HepG2 (cell line): ENCODE measurements around the gene ARHGAP23. TPM values are rescaled to one million over a fixed set of nuclear protein-coding genes. Genes with fewer than 3 reads are reported as not detected.

Experiments used
- BORCS8-MEF2B ChIP-seq: sonication (generic); formaldehyde crosslinking; IDR thresholded peaks from 2 replicates; pipeline ENCODE4 v1.8.0; 2022; ENCODE audit warnings: mild to moderate bottlenecking, missing genetic modification reagents
- CENPX ChIP-seq: sonication (generic); formaldehyde crosslinking; IDR thresholded peaks from 2 replicates; pipeline ENCODE4 v1.9.0; 2021; ENCODE audit warnings: mild to moderate bottlenecking, missing genetic modification reagents, moderate library complexity
- ELF3 ChIP-seq: IDR thresholded peaks from 2 replicates; pipeline ENCODE4 v1.6.1; 2016; ENCODE audit warnings: missing genetic modification reagents, missing compliant biosample characterization
- ESRRA ChIP-seq: sonication (generic); formaldehyde crosslinking; IDR thresholded peaks from 2 replicates; pipeline ENCODE4 v1.5.1; 2020; ENCODE audit warnings: mild to moderate bottlenecking, low read depth, missing genetic modification reagents
- GTF2F1 ChIP-seq: fragments of 150-350 bp; IDR thresholded peaks from 2 replicates; pipeline ENCODE4 v1.6.1; 2014; ENCODE audit warnings: low read length
- HOXA7 ChIP-seq: sonication (generic); formaldehyde crosslinking; IDR thresholded peaks from 2 replicates; pipeline ENCODE4 v1.8.1; 2022; ENCODE audit warnings: mild to moderate bottlenecking, missing genetic modification reagents, moderate library complexity
- KLF16 ChIP-seq, 2 experiments: sonication (generic) in 1 of 2; formaldehyde crosslinking in 1 of 2; IDR thresholded peaks; 2 replicates each; pipeline versions ENCODE4 v1.6.1 to v1.8.0; 2016 to 2023; ENCODE audit warnings: missing genetic modification reagents in 2 of 2, missing compliant biosample characterization in 1 of 2
- MBD4 ChIP-seq: IDR thresholded peaks from 2 replicates; pipeline ENCODE4 v1.6.1; 2012; ENCODE audit warnings: low read length, inconsistent platforms, borderline replicate concordance
- MED1 ChIP-seq: sonication (generic); formaldehyde crosslinking; IDR thresholded peaks from 2 replicates; pipeline ENCODE4 v1.4.0; 2020; ENCODE audit warnings: missing genetic modification reagents
- MTA3 ChIP-seq: sonication (generic); formaldehyde crosslinking; IDR thresholded peaks from 2 replicates; pipeline ENCODE4 v1.4.0; 2020; ENCODE audit warnings: missing genetic modification reagents
- NCOA2 ChIP-seq: sonication (generic); formaldehyde crosslinking; IDR thresholded peaks from 2 replicates; pipeline ENCODE4 v1.8.0; 2022; ENCODE audit warnings: inconsistent platforms
- RELA ChIP-seq: sonication (generic); formaldehyde crosslinking; IDR thresholded peaks from 2 replicates; pipeline ENCODE4 v1.4.0; 2020; ENCODE audit warnings: missing genetic modification reagents
- RFXANK ChIP-seq: IDR thresholded peaks from 2 replicates; pipeline ENCODE4 v1.6.1; 2016
- SIN3B ChIP-seq: fragments of 150-350 bp; IDR thresholded peaks from 2 replicates; pipeline ENCODE4 v1.6.1; 2014; ENCODE audit warnings: low read length
- SP5 ChIP-seq: IDR thresholded peaks from 2 replicates; pipeline ENCODE4 v1.6.1; 2016; ENCODE audit warnings: low read depth, borderline replicate concordance
- THAP11 ChIP-seq: IDR thresholded peaks from 2 replicates; pipeline ENCODE4 v1.6.1; 2016; ENCODE audit warnings: missing biosample characterization, missing genetic modification reagents
- TOPORS ChIP-seq: sonication (generic); formaldehyde crosslinking; IDR thresholded peaks from 2 replicates; pipeline ENCODE4 v1.8.0; 2023; ENCODE audit warnings: mild to moderate bottlenecking, missing genetic modification reagents
- ZFX ChIP-seq: sonication (generic); formaldehyde crosslinking; IDR thresholded peaks from 2 replicates; pipeline ENCODE4 v1.4.0; 2020; ENCODE audit warnings: mild to moderate bottlenecking, low read depth, missing genetic modification reagents, moderate library complexity
- ZNF101 ChIP-seq: sonication (generic); formaldehyde crosslinking; IDR thresholded peaks from 2 replicates; pipeline ENCODE4 v1.4.0; 2020; ENCODE audit warnings: mild to moderate bottlenecking, low read depth, missing genetic modification reagents, borderline replicate concordance
- ZNF256 ChIP-seq: sonication (generic); formaldehyde crosslinking; conservative IDR thresholded peaks from 2 replicates; pipeline ENCODE4 v1.4.0; 2020; ENCODE audit warnings: missing genetic modification reagents
- ZNF468 ChIP-seq: sonication (generic); formaldehyde crosslinking; IDR thresholded peaks from 2 replicates; pipeline ENCODE4 v1.8.0; 2022; ENCODE audit warnings: mild to moderate bottlenecking, moderate library complexity, missing genetic modification reagents
- ZNF501 ChIP-seq: sonication (generic); formaldehyde crosslinking; IDR thresholded peaks from 2 replicates; pipeline ENCODE4 v1.5.1; 2020; ENCODE audit warnings: mild to moderate bottlenecking, moderate library complexity, missing genetic modification reagents
- ZNF616 ChIP-seq: sonication (generic); formaldehyde crosslinking; IDR thresholded peaks from 2 replicates; pipeline ENCODE4 v1.5.0; 2020; ENCODE audit warnings: low read depth, mild to moderate bottlenecking, missing genetic modification reagents
- polyA plus RNA-seq, 8 experiments: library from polyadenylated mRNA; depleted of rRNA in 3 of 8; stranded (reverse) in 7 of 8; unstranded in 1 of 8; fragments of >200 nt; fragmentation: Illumina TruSeq in 4 of 8; extraction: Trizol in 4 of 8; gene quantifications; 2 replicates each; pipeline versions ENCODE4 v1.2.1 to v1.2.3, GENCODE V29; 2011 to 2016; ENCODE audit warnings: low read depth in 4 of 8, missing spikeins in 1 of 8, mixed read lengths in 1 of 8; ENCODE audit not compliant: insufficient read depth in 1 of 8
- total RNA-seq, 5 experiments: library from RNA; depleted of rRNA; stranded (reverse); fragments of >200 nt; fragmentation: Illumina TruSeq; extraction: Trizol; gene quantifications; 2 replicates each; pipeline ENCODE4 v1.2.3, GENCODE V29; 2016; ENCODE audit warnings: low read depth in 1 of 5
- TF ChIP-seq, protein P1 (sequence below): sonication (generic); formaldehyde crosslinking; IDR thresholded peaks from 2 replicates; pipeline ENCODE4 v1.4.0; 2020; ENCODE audit warnings: missing genetic modification reagents
- TF ChIP-seq, protein P2 (sequence below): sonication (generic); formaldehyde crosslinking; IDR thresholded peaks from 2 replicates; pipeline ENCODE4 v1.4.0; 2020; ENCODE audit warnings: missing genetic modification reagents
- TF ChIP-seq, protein P3 (sequence below): IDR thresholded peaks from 2 replicates; pipeline ENCODE4 v1.6.1; 2016; ENCODE audit warnings: control low read depth

The ARHGAP23 gene
- total and polyA plus RNA-seq, 2 of the 13 experiments (the other 11 are each of a cell fraction or from before 2014, with no cell fraction given), result 0.03 TPM; not detected in 1

DNA sequence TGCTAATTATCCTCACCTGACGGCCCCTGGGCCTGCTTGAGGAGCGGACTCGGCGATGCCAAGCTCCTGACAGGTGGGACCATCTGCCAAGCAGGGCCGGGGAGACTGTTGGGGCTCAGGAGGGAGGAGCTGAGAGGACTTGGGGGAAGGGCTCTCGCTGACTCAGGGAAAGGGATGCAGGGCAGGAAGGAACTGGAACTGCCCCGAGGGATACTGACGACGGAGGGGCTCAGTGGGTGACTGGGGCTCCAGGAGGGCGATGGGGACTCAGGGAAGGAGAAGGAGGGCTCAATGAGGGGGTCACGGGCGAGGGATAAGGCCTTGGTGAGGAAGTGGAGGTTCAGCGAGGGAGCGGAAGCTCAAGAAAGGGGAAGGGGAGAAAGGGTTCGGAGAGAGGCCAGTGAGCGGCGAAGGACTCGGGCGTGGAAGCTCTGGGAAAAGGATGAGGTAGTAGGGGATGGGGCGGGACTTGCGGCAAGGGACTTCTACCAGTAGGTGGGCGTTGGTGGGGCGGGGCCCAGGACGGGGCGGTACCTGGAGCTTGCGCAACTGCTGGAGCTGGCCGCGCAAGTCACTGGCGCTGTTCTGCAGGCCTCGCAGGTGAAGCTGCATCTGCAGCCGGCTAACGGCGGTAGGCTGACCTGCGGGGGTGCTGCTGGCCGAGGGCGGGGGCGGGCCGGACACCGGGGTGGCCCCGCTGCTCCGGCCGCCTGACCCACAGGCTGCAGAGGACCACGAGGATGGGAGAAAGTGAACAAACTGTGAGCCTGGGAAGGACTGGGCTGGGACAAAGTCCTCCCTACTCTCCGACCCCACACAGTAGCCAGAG, 131.0 kb downstream of the ARHGAP23 start (continued):
- TF ChIP-seq KLF16 (CRISPR knock-in tag; IDR thresholded peaks at IDR 0.05), result peak in 1 of 2 experiments; percentile 39; a peak in 1 of 4 replicates
- peak; percentile 88 for TF ChIP-seq SP5 (CRISPR knock-in tag)
- TF ChIP-seq RFXANK (CRISPR knock-in tag), result no peak
- 0 out of 2 replicates have a peak, but pooled peaks have one; percentile 18 for TF ChIP-seq ESRRA (CRISPR knock-in tag)
- TF ChIP-seq CENPX, result no peak
- no peak for TF ChIP-seq TOPORS (CRISPR knock-in tag)
- TF ChIP-seq ZNF256 (CRISPR knock-in tag), result no peak
- TF ChIP-seq, protein P1, sequence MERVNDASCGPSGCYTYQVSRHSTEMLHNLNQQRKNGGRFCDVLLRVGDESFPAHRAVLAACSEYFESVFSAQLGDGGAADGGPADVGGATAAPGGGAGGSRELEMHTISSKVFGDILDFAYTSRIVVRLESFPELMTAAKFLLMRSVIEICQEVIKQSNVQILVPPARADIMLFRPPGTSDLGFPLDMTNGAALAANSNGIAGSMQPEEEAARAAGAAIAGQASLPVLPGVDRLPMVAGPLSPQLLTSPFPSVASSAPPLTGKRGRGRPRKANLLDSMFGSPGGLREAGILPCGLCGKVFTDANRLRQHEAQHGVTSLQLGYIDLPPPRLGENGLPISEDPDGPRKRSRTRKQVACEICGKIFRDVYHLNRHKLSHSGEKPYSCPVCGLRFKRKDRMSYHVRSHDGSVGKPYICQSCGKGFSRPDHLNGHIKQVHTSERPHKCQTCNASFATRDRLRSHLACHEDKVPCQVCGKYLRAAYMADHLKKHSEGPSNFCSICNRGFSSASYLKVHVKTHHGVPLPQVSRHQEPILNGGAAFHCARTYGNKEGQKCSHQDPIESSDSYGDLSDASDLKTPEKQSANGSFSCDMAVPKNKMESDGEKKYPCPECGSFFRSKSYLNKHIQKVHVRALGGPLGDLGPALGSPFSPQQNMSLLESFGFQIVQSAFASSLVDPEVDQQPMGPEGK, result peak; percentile 83
- TF ChIP-seq ZNF468 (CRISPR knock-in tag), result 0 out of 2 replicates have a peak, but pooled peaks have one; percentile 60
- no peak for TF ChIP-seq ZNF101 (CRISPR knock-in tag)
- TF ChIP-seq NCOA2 (CRISPR knock-in tag), result no peak; the same call in 1 of the 2 replicates
- no peak for TF ChIP-seq ZNF616 (CRISPR knock-in tag)
- TF ChIP-seq ZNF501, result peak; percentile 60; the same call in 1 of the 2 replicates
- TF ChIP-seq GTF2F1, result no peak
- TF ChIP-seq, protein P2, sequence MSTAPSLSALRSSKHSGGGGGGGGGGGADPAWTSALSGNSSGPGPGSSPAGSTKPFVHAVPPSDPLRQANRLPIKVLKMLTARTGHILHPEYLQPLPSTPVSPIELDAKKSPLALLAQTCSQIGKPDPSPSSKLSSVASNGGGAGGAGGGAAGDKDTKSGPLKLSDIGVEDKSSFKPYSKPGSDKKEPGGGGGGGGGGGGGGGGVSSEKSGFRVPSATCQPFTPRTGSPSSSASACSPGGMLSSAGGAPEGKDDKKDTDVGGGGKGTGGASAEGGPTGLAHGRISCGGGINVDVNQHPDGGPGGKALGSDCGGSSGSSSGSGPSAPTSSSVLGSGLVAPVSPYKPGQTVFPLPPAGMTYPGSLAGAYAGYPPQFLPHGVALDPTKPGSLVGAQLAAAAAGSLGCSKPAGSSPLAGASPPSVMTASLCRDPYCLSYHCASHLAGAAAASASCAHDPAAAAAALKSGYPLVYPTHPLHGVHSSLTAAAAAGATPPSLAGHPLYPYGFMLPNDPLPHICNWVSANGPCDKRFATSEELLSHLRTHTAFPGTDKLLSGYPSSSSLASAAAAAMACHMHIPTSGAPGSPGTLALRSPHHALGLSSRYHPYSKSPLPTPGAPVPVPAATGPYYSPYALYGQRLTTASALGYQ, result no peak
- TF ChIP-seq ZFX (CRISPR knock-in tag), result peak; percentile 73
- TF ChIP-seq MED1 (CRISPR knock-in tag), result peak; percentile 69; the same call in 1 of the 2 replicates
- TF ChIP-seq, protein P3, sequence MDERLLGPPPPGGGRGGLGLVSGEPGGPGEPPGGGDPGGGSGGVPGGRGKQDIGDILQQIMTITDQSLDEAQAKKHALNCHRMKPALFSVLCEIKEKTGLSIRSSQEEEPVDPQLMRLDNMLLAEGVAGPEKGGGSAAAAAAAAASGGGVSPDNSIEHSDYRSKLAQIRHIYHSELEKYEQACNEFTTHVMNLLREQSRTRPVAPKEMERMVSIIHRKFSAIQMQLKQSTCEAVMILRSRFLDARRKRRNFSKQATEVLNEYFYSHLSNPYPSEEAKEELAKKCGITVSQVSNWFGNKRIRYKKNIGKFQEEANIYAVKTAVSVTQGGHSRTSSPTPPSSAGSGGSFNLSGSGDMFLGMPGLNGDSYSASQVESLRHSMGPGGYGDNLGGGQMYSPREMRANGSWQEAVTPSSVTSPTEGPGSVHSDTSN (CRISPR knock-in tag), result no peak
- TF ChIP-seq THAP11 (CRISPR knock-in tag), result peak; percentile 64
- no peak for TF ChIP-seq RELA (CRISPR knock-in tag)
- TF ChIP-seq SIN3B, result peak; percentile 20; the same call in 1 of the 2 replicates
- no peak for TF ChIP-seq MBD4
- TF ChIP-seq MTA3 (CRISPR knock-in tag), result no peak
- no peak for TF ChIP-seq HOXA7 (CRISPR knock-in tag)
- peak; percentile 34; the same call in 1 of the 2 replicates for TF ChIP-seq ELF3 (CRISPR knock-in tag)
- TF ChIP-seq BORCS8-MEF2B (CRISPR knock-in tag), result peak; percentile 26; the same call in 1 of the 2 replicates
